ENCODE measurements around the gene ZNF444.

- TF ChIP-seq, protein P1, sequence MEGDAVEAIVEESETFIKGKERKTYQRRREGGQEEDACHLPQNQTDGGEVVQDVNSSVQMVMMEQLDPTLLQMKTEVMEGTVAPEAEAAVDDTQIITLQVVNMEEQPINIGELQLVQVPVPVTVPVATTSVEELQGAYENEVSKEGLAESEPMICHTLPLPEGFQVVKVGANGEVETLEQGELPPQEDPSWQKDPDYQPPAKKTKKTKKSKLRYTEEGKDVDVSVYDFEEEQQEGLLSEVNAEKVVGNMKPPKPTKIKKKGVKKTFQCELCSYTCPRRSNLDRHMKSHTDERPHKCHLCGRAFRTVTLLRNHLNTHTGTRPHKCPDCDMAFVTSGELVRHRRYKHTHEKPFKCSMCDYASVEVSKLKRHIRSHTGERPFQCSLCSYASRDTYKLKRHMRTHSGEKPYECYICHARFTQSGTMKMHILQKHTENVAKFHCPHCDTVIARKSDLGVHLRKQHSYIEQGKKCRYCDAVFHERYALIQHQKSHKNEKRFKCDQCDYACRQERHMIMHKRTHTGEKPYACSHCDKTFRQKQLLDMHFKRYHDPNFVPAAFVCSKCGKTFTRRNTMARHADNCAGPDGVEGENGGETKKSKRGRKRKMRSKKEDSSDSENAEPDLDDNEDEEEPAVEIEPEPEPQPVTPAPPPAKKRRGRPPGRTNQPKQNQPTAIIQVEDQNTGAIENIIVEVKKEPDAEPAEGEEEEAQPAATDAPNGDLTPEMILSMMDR (IDR thresholded peaks at IDR 0.05) = no peak
- no peak for TF ChIP-seq POLR2A (IDR thresholded peaks at IDR 0.05)
Observed at GRCh38 chr19:56201973-56202372, 60.9 kb downstream of the ZNF444 start, which contains the start of gene ZSCAN5C.
